GM12873 (cell line): ENCODE measurements around the gene RPL11.
A peak's percentile ranks its signal among the peaks of the same experiment; 100 is the strongest.

Source experiments
- TF ChIP-seq, protein P1 (sequence below): IDR thresholded peaks from 2 replicates; pipeline ENCODE4 v1.5.1; 2012; ENCODE audit warnings: low read depth, mild to moderate bottlenecking, moderate library complexity, low read length, control low read depth; ENCODE audit not compliant: insufficient read depth; ENCODE audit errors: missing control alignments

RPL11 gene

DNA sequence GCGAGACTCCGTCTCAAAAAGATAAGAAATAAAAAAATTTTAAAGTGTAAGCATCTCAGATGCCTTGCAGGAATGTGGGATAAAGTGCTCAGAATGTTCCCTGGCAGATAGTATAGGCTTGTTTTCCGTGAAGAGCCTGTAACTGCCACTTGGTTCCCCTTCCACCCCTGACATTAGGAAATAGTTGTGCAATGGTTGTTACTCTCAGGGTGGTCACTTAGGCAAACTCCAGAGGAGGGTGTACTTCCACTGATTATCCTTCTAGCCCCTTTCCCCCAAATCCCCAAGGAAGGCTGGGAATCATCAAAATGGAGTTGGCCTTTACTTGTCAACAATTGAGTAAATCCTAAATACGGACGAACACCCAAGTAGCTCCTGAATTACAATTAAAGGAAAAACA lies 10.4 kb downstream of the RPL11 start:
- TF ChIP-seq, protein P1, sequence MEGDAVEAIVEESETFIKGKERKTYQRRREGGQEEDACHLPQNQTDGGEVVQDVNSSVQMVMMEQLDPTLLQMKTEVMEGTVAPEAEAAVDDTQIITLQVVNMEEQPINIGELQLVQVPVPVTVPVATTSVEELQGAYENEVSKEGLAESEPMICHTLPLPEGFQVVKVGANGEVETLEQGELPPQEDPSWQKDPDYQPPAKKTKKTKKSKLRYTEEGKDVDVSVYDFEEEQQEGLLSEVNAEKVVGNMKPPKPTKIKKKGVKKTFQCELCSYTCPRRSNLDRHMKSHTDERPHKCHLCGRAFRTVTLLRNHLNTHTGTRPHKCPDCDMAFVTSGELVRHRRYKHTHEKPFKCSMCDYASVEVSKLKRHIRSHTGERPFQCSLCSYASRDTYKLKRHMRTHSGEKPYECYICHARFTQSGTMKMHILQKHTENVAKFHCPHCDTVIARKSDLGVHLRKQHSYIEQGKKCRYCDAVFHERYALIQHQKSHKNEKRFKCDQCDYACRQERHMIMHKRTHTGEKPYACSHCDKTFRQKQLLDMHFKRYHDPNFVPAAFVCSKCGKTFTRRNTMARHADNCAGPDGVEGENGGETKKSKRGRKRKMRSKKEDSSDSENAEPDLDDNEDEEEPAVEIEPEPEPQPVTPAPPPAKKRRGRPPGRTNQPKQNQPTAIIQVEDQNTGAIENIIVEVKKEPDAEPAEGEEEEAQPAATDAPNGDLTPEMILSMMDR = no peak

DNA sequence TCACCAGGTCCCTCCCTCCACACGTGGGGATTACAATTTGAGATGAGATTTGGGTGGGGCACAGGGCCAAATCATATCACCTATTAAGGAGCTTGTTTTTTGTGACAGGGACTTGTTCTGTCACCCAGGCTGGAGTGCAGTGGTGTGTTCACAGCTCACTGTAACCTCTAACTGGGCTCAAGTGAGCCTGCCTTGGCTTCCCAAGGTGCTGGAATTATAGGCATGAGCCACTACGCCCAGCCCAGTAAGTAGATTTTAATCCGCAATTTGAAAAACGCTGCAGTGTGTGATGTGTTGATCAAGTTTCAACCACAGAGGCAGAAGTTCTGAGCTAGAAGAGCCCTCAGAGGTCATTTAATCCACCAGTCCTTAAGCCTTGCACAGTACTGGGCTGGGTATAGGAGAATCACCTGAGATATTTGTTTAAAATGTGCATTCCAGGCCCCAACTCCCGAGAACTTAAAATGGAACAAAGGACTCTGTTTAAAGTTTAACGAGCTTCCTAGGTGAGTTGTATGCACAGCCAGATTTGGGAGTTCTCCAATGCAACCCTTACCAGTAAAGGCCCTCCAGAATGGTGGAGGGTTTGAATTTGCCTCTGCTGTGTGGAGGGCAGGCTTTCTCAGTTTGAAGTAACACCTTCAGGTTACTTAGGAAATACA lies 13.4 kb downstream of the RPL11 start:
- TF ChIP-seq, protein P1 = no peak

DNA sequence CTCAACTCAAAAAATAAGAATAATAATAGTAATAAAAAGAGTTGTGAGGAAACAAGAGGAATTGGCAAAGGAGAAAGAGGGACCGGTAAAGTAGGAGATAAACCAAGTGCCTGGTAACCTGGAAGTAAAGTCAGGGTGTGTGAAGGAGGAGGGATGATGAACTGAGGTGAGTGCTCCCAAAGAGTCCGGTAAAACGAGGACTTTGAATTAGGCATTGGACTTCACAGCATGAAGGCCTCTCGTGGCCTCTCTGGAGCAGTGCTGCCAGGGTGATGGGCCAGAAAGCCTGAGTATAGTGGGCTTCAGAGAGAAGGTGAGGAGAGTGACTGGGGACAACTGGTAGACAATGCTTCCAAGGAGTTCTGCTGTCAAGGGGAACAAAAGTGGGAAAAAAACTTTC lies 17.6 kb downstream of the RPL11 start:
- TF ChIP-seq, protein P1 = no peak

DNA sequence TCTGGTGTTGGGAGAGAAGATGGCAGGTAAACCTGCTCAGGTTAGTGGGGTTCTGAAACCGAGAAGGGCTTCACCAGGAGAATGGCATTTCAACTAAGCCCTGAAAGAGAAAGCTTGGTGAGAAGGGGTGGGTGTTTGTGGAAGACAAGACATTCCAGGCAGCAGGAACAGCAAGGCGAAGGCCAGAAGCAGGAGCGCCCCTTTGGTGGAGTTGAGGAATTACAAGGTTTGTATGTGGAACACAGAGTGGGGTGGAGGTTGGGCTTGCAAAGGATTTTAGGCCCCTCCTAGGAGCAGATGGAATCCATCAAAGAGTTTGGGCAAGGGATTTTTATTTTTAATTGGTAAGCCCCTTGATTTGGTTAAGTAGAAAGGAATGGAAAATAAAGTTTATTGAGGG lies 26.9 kb downstream of the RPL11 start:
- TF ChIP-seq, protein P1 = peak; percentile 75

DNA sequence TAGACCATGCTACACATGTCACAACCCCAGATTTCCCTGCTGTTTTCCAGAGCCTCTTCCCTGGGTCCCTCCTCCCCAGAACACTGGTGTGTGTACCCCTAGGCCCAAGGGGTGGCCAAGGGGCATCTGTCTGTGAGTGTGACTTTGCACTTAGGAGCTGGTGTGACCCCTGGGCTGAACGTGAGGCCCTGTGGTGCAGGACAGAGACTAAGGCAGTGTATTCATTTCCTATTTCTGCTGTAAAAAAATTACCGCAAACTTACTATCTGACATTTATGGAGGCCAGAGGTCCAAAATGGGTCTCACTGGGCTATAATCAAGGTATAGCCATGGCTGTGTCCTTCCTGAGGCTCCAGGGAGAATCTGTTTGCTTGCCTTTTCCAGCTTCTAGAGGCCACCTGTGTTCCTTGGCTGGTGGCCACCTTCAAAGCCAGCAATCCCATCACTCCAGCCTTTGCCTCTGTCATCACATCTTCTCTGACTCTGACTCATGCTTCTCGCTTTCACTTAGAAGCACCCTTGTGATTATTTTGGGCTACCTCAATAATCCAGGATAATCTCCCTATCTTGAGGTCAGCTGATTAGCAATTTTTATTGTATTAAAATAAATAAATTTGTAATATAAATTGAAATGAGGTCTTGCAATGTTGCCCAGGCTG lies 27.7 kb downstream of the RPL11 start:
- TF ChIP-seq, protein P1 = no peak

DNA sequence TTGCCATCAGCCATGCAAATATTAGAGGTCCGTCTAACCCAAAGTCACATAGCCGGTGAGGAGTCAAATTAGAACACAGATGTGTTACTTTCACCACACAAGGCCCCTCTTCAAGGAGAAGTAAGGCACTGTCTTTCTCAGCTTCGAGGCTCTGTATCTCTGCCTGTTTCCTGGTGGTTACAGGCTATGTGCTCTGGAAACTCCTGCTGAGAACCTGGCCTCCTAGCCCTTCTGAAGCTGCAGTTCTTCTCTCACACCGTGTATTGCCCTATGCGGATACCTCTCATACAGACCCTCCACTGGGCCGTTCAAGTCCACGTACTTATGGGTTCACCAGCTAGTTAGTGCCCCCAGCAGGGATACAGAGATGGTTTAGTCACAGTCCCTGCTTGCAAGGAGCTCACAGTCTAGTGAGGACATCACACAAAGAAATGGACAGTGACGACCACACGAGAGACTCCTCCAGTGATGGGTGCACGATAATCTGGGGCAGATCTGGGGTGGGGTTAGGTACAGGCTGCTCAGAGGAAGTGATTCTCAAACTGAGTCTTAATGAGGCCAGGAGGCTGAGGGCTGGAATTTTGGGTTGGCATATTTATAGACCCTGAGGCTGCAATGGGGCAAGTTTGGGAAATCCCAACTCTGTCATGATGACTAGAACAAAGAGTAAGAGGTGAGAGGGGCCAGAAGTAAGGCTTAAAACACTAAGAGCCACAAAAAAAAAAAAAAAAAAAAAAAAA lies 28.8 kb downstream of the RPL11 start:
- TF ChIP-seq, protein P1 = no peak

DNA sequence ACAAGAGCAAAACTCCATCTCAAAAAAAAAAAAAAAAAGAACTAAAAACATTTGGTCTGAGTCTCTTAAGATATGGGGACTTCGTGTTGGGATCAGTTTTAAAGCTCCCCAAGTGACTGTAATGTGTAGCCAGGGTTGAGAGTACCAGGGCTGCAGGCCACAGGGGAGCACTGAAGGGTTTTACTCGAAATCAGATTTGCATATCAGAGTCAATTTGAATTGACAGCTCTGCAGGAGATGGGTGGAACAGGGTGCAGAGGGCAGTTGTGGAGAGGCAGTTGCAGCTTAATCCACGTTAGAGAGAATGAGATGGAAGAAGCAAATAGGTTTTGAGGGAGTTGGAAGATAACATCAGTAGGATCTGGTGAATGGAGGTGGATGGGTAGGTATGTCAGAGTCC lies 31.0 kb downstream of the RPL11 start:
- TF ChIP-seq, protein P1 = no peak
